Measurements from ENCODE around the gene FOXL3. TPM values are rescaled to one million over a fixed set of nuclear protein-coding genes. Genes with fewer than 3 reads are reported as not detected.

The FOXL3 gene
- total and polyA plus RNA-seq, 8 donors = not detected

DNA sequence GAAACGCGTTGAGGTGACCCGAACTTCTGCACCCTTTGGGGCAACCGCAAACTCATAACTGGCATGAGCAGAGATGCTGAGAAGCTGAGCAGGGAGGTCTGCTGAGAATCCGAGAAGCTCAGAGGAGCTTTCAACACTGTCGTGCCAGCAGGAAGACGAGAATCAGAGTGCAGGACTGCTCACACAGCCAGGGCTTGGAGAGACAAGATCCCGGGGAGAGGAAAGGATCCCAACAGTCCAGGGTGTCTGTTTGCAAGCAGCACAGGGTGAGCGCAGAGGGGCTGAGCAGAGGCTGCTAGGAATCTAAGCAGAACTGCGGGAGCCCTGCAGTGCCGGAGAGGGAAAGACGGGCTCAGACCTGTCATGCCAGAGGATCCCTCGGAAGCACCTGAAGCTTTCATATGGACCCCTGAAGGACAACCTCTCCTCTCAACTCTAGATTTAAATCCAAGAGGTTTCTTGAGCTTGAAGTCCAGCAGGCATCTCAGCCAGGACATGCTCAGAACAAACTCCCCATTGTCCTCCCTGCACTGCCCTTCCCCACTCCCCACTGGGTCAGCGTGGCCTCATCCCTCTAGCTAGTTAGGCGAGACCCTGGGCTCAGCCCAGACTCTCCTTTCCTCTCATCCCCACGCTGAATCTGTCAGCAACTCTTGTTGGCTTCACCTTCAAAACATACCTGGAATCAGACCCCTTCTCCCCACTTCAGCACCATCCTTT is 40.7 kb downstream of the FOXL3 start:
- peak overlapping the region; percentile 61 to 85 (median 65) for H3K27ac ChIP-seq
- WGBS, 5 donors = 70 to 77% (median 76%) methylated on average over 16 of the region's 16 CpGs

DNA sequence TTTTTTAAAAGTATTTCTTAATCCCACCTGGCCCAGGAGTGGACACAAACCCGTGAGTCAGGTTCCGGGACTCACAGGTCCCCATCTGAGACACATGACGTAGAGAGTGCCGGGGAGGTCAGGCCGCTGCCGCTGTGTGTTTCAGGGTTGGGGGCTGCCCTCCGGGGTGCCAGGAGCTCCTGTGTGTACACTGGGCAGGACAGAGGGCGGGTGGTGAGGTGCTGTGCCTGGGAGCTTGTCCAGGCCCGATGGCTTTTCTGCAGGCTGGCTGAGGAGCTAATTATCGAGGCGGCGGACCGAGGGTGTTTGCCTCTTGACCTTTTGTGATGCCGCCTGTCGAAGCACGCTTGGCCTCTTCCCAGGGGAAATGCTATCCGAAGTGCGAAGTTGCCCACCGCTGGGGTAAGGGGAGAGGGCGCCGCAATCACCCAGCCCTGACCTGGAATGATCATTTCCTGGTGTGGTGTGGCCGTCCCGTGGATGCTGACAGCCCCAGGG is 42.1 kb downstream of the FOXL3 start:
- WGBS, 5 donors = 29 to 61% (median 37%) methylated on average over 16 to 23 of the region's 23 CpGs
- TF ChIP-seq POLR2A (IDR thresholded peaks at IDR 0.05) (no peak), EP300 (IDR thresholded peaks at IDR 0.05) (no peak), POLR2AphosphoS5 (IDR thresholded peaks at IDR 0.05) (no peak), CTCF (IDR thresholded peaks at IDR 0.05) (no peak)
- Histone ChIP-seq H3K27me3 (peaks cover 0 to 40% (median 9%) of the 10 kb centered on the region in 3 donors), H3K36me3 (no peaks in the 10 kb centered on the region), H3K9me3 (no peaks in the 10 kb centered on the region), H3K27ac (peak overlapping the region; percentile 49 to 85 (median 80)), H3K4me3 (peak overlapping the region; percentile 3 to 44 (median 38)), H3K4me1 (peaks cover 27 to 49% (median 40%) of the 10 kb centered on the region in 4 donors)
- peak in 1 of 2 donors; percentile 61 for DNase-seq
- intact Hi-C loops (cut with DNase I; ENCODE audit: low total_unique reads) = loop anchor here (10.0 kb wide), 1 partner anchor 183 kb away; the partner anchor contains the start of gene PDGFA

More for the DNA sequence above, 40.7 kb downstream of the FOXL3 start:
- Histone ChIP-seq H3K36me3 (no peaks in the 10 kb centered on the region), H3K9me3 (peaks cover 0 to 5% (median 3%) of the 10 kb centered on the region in 4 donors), H3K4me3 (no peak overlapping the region), H3K4me1 (peaks cover 36 to 60% (median 47%) of the 10 kb centered on the region in 4 donors), H3K27me3 (peaks cover 0 to 40% (median 9%) of the 10 kb centered on the region in 3 donors)
- no peak for DNase-seq
- TF ChIP-seq POLR2A (IDR thresholded peaks at IDR 0.05) = no peak
- intact Hi-C loops (cut with DNase I; ENCODE audit: low total_unique reads) = loop anchor here (10.0 kb wide), 1 partner anchor 184 kb away; the partner anchor contains the start of gene PDGFA

DNA sequence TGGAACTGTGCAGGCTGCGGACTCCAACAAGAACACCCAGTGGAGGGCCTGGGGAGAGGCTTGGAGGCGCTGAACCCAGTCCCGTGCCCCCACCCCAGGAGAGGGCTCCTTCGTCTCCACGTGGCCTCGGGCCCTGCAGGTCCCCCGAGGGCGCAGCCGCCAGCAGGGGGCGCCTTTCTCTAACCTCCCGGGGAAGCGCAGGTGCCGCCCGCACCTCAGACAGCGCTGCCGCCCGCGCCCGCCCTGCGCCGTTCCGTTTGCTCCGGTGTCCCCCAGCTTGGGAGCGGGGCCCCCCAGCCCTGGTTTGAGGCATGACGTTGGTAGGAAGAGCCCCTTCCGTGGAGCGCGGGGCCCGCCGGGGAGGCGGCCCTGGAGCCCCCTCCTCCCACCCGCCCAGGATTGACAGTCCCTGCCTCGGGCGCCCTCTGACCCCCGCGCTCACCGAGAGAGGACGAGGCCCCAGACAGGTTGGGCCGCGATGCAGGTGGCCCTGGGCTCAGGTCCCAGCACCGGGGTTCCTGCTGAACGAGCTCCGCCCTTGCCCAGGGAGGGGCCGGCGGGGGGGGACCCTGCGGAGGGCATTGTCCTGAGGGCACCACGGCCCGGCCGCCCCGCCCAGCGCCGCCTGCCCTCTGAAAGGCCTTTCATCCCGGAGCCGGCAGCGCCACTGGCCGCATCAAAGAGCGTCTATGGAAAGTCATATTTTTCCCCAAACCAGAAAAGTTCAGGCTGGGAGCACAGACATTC is 42.8 kb downstream of the FOXL3 start:
- no peaks in the 10 kb centered on the region for H3K36me3 ChIP-seq
- DNase-seq = peak; percentile 92 to 94
- WGBS, 5 donors = 2 to 10% (median 3%) methylated on average over 22 to 57 of the region's 57 CpGs
- intact Hi-C loops (cut with DNase I; ENCODE audit: low total_unique reads) = loop anchor here (10.0 kb wide), 1 partner anchor 182 kb away; the partner anchor contains the start of gene PDGFA
- peaks cover 21 to 41% (median 39%) of the 10 kb centered on the region in 4 donors for H3K4me1 ChIP-seq
- peak overlapping the region; percentile 34 to 44 (median 42) for H3K4me3 ChIP-seq
- H3K9me3 ChIP-seq = no peaks in the 10 kb centered on the region
- H3K27me3 ChIP-seq = peaks cover 0 to 37% (median 9%) of the 10 kb centered on the region in 3 donors
- H3K27ac ChIP-seq = peak overlapping the region; percentile 49 to 85 (median 80)
- peak in 1 of 3 donors; percentile 19 for TF ChIP-seq POLR2AphosphoS5 (IDR thresholded peaks at IDR 0.05)
- no peak for TF ChIP-seq POLR2A (IDR thresholded peaks at IDR 0.05)
- TF ChIP-seq EP300 (IDR thresholded peaks at IDR 0.05) = no peak
- peak in 5 of 7 experiments; percentile 79 to 89 (median 87) for TF ChIP-seq CTCF (IDR thresholded peaks at IDR 0.05)

DNA sequence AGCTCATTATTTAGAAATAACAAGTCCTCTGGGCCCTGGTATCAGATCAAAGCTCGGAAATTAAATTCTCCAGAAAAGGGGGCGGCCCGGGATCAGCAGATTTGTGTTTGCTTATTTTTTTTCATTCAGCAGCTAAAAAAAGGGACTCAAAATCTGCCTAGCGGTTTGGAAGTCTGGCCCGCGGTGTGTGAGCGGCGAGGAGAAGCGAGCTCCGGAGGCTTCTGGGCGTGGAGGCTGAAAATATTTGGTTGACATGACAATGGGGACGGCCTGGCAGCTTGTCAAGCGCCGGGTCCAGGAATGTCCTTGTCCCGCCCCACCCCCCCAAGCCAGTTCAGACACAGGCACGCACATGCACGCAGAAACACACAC is 43.4 kb downstream of the FOXL3 start:
- H3K9me3 ChIP-seq = no peaks in the 10 kb centered on the region
- peak overlapping the region; percentile 49 to 85 (median 80) for H3K27ac ChIP-seq
- peak in 1 of 2 donors; percentile 85 for DNase-seq
- peaks cover 21 to 40% (median 39%) of the 10 kb centered on the region in 4 donors for H3K4me1 ChIP-seq
- intact Hi-C loops (cut with DNase I; ENCODE audit: low total_unique reads) = loop anchor here (10.0 kb wide), 1 partner anchor 181 kb away; the partner anchor contains the start of gene PDGFA
- 14 to 28% (median 23%) methylated on average over 16 to 17 of the region's 17 CpGs for WGBS, 5 donors
- peaks cover 0 to 33% (median 9%) of the 10 kb centered on the region in 3 donors for H3K27me3 ChIP-seq
- H3K4me3 ChIP-seq = peak overlapping the region in 3 of 4 donors; percentile 34 to 44 (median 43)
- TF ChIP-seq POLR2A (IDR thresholded peaks at IDR 0.05) (no peak), POLR2AphosphoS5 (IDR thresholded peaks at IDR 0.05) (no peak), EP300 (IDR thresholded peaks at IDR 0.05) (no peak), CTCF (IDR thresholded peaks at IDR 0.05) (no peak)
- H3K36me3 ChIP-seq = no peaks in the 10 kb centered on the region
